H1 (cell line): ENCODE data around the gene SLC24A4. TPM values are rescaled to one million over a fixed set of nuclear protein-coding genes. Genes with fewer than 3 reads are reported as not detected.

Experiments used
- CTCF ChIA-PET: fragments of 300-600 bp; sonication (Branson Sonifier 250); formaldehyde crosslinking; loops from one replicate; lab custom pipeline; 2021; ENCODE audit not compliant: partially characterized antibody; lab: Charles Lee
- POLR2A ChIA-PET: fragments of 300-600 bp; sonication (Branson Sonifier 250); formaldehyde crosslinking; loops from one replicate; lab custom pipeline; 2021; ENCODE audit warnings: inconsistent platforms; ENCODE audit not compliant: partially characterized antibody; lab: Charles Lee
- DNase-seq, 2 experiments: peaks; one replicate each; pipeline versions ENCODE4 v3.0.0 to v3.0.0-alpha.2; 2010 to 2022; ENCODE audit warnings: low spot score in 2 of 2, low read depth in 1 of 2, mixed read lengths in 1 of 2
- FAIRE-seq: peaks from 2 replicates; lab custom pipeline; 2011; peaks lifted over from hg19 to GRCh38; lab: Jason Lieb, UNC
- H2AFZ ChIP-seq: 2 replicates; pipeline ENCODE4 v1.8.1; 2012; ENCODE audit warnings: low read length, inconsistent platforms
- H2AK5ac ChIP-seq: 2 replicates; pipeline ENCODE4 v1.6.1; 2013; ENCODE audit warnings: low read depth, low read length
- H2BK120ac ChIP-seq: replicated peaks from 2 replicates; pipeline ENCODE3; 2013; ENCODE audit warnings: low read depth, low read length, inconsistent platforms
- H2BK12ac ChIP-seq: 2 replicates; pipeline ENCODE4 v1.6.1; 2013; ENCODE audit warnings: low read depth, low read length
- H2BK15ac ChIP-seq: 2 replicates; pipeline ENCODE4 v1.6.1; 2013; ENCODE audit warnings: low read length
- H2BK20ac ChIP-seq: 2 replicates; pipeline ENCODE4 v1.6.1; 2013; ENCODE audit warnings: low read length
- H2BK5ac ChIP-seq: 2 replicates; pipeline ENCODE4 v1.6.1; 2013; ENCODE audit warnings: low read depth, low read length
- H3K14ac ChIP-seq: 2 replicates; pipeline ENCODE4 v1.6.1; 2013; ENCODE audit warnings: inconsistent platforms; ENCODE audit not compliant: insufficient read length
- H3K18ac ChIP-seq: 2 replicates; pipeline ENCODE4 v1.6.1; 2013; ENCODE audit warnings: low read length; ENCODE audit errors: extremely low read depth
- H3K23ac ChIP-seq: 2 replicates; pipeline ENCODE4 v1.6.1; 2013; ENCODE audit warnings: inconsistent platforms; ENCODE audit not compliant: insufficient read length
- H3K23me2 ChIP-seq: 2 replicates; pipeline ENCODE4 v1.6.1; 2013; ENCODE audit warnings: low read depth, low read length
- H3K27ac ChIP-seq: 2 replicates; pipeline ENCODE4 v1.6.1; 2011; ENCODE audit warnings: low read depth, low read length, inconsistent platforms
- H3K27me3 ChIP-seq, 4 experiments: replicated peaks in 1 of 4; 1 replicate in 1 of 4; 2 replicates in 3 of 4; pipeline versions ENCODE4 v1.6.1 to v1.8.1; 2011 to 2013; ENCODE audit warnings: low read length in 3 of 4, mild to moderate bottlenecking in 3 of 4, inconsistent platforms in 2 of 4, mixed read lengths in 2 of 4, moderate library complexity in 1 of 4; ENCODE audit not compliant: control insufficient read depth in 3 of 4, insufficient read depth in 3 of 4; ENCODE audit errors: extremely low read depth in 1 of 4
- H3K36me3 ChIP-seq, 4 experiments: 2 replicates each; pipeline versions ENCODE4 v1.6.1 to v1.8.1; 2011 to 2013; ENCODE audit warnings: mild to moderate bottlenecking in 4 of 4, low read length in 3 of 4, moderate library complexity in 2 of 4, control low read depth in 1 of 4, inconsistent platforms in 1 of 4; ENCODE audit not compliant: insufficient read depth in 4 of 4, control insufficient read depth in 2 of 4
- H3K4ac ChIP-seq: replicated peaks from 2 replicates; pipeline ENCODE3; 2013; ENCODE audit warnings: low read length, low read depth, mixed read lengths, inconsistent platforms; ENCODE audit not compliant: insufficient read length
- H3K4me1 ChIP-seq, 4 experiments: replicated peaks in 1 of 4; 1 replicate in 1 of 4; 2 replicates in 3 of 4; pipeline versions ENCODE4 v1.6.1 to v1.8.1; 2011 to 2013; ENCODE audit warnings: low read length in 3 of 4, inconsistent platforms in 2 of 4, mixed read lengths in 1 of 4; ENCODE audit not compliant: insufficient read depth in 4 of 4, control insufficient read depth in 3 of 4
- H3K4me2 ChIP-seq, 2 experiments: 2 replicates each; pipeline versions ENCODE4 v1.6.1 to v1.8.1; 2011 to 2013; ENCODE audit warnings: low read depth in 2 of 2, low read length in 2 of 2, control low read depth in 1 of 2, inconsistent platforms in 1 of 2, mild to moderate bottlenecking in 1 of 2; ENCODE audit not compliant: insufficient read depth in 1 of 2
- H3K4me3 ChIP-seq, 4 experiments: fragments of 200-600, 300-600 bp in 1 of 4; sonication (generic), shearing (Covaris generic), sonication (Bioruptor Twin) in 1 of 4; 2 replicates each; pipeline versions ENCODE4 v1.5.1 to v1.8.1; 2011 to 2016; ENCODE audit warnings: low read length in 4 of 4, low read depth in 3 of 4, control low read depth in 2 of 4, inconsistent platforms in 2 of 4, mild to moderate bottlenecking in 2 of 4, mixed read lengths in 1 of 4, moderate library complexity in 1 of 4; ENCODE audit not compliant: insufficient read depth in 2 of 4; ENCODE audit errors: extremely low read depth in 1 of 4
- H3K56ac ChIP-seq: replicated peaks from 2 replicates; pipeline ENCODE3; 2013; ENCODE audit warnings: low read depth, mild to moderate bottlenecking, mixed read lengths, low read length, inconsistent platforms; ENCODE audit not compliant: insufficient read length
- H3K79me1 ChIP-seq: 2 replicates; pipeline ENCODE4 v1.6.1; 2013; ENCODE audit warnings: low read depth, low read length, control low read depth
- H3K79me2 ChIP-seq, 2 experiments: 2 replicates each; pipeline versions ENCODE4 v1.6.1 to v1.8.1; 2012 to 2013; ENCODE audit warnings: low read length in 2 of 2, mild to moderate bottlenecking in 2 of 2, inconsistent platforms in 1 of 2; ENCODE audit not compliant: insufficient read depth in 2 of 2, control insufficient read depth in 1 of 2
- H3K9ac ChIP-seq, 4 experiments: replicated peaks in 1 of 4; 1 replicate in 1 of 4; 2 replicates in 3 of 4; pipeline versions ENCODE4 v1.6.1 to v1.8.1; 2011 to 2013; ENCODE audit warnings: low read depth in 3 of 4, low read length in 3 of 4, control low read depth in 2 of 4, mild to moderate bottlenecking in 2 of 4, moderate library complexity in 2 of 4, inconsistent platforms in 1 of 4; ENCODE audit errors: extremely low read depth in 1 of 4
- H3K9me3 ChIP-seq, 2 experiments: 2 replicates each; pipeline versions ENCODE4 v1.6.1 to v1.8.1; 2012 to 2013; ENCODE audit warnings: mild to moderate bottlenecking in 2 of 2, moderate library complexity in 2 of 2, control low read depth in 1 of 2, inconsistent platforms in 1 of 2, low read depth in 1 of 2, low read length in 1 of 2, mixed read lengths in 1 of 2; ENCODE audit not compliant: insufficient read depth in 2 of 2
- H4K20me1 ChIP-seq, 2 experiments: replicated peaks in 1 of 2; 2 replicates each; pipeline versions ENCODE3 to v1.8.1; 2011 to 2013; ENCODE audit warnings: inconsistent platforms in 2 of 2, low read length in 2 of 2, mild to moderate bottlenecking in 1 of 2; ENCODE audit not compliant: insufficient read depth in 2 of 2, control insufficient read depth in 1 of 2
- H4K5ac ChIP-seq: 2 replicates; pipeline ENCODE4 v1.6.1; 2013; ENCODE audit warnings: low read length, low read depth, mixed read lengths, inconsistent platforms; ENCODE audit not compliant: insufficient read length
- H4K8ac ChIP-seq: 2 replicates; pipeline ENCODE4 v1.8.0; 2013; ENCODE audit warnings: mild to moderate bottlenecking, moderate library complexity, low read length, inconsistent platforms; ENCODE audit not compliant: insufficient read depth; ENCODE audit errors: extremely low read depth
- H4K91ac ChIP-seq: replicated peaks from 2 replicates; pipeline ENCODE3; 2013; ENCODE audit warnings: low read length, mixed read lengths, inconsistent platforms; ENCODE audit not compliant: insufficient read length
- CBX8 ChIP-seq: fragments of 300-800, 300-1000 bp; sonication (generic); IDR thresholded peaks from 2 replicates; pipeline ENCODE4 v1.7.1; 2016; ENCODE audit warnings: low read depth, low read length, borderline replicate concordance
- EZH2 ChIP-seq: fragments of 200-600 bp; sonication (generic); IDR thresholded peaks from 2 replicates; pipeline ENCODE4 v1.7.1; 2012; ENCODE audit warnings: low read depth, mild to moderate bottlenecking, moderate library complexity, low read length, inconsistent platforms; ENCODE audit not compliant: severe bottlenecking
- HDAC2 ChIP-seq, 2 experiments: fragments of 300-600 bp in 1 of 2; sonication (generic) in 1 of 2; IDR thresholded peaks; 2 replicates each; pipeline ENCODE4 v1.6.1; 2011 to 2012; ENCODE audit warnings: low read depth in 2 of 2, low read length in 2 of 2, mild to moderate bottlenecking in 2 of 2, moderate library complexity in 2 of 2, borderline replicate concordance in 1 of 2, inconsistent platforms in 1 of 2
- POLR2A ChIP-seq, 2 experiments: IDR thresholded peaks; 1 replicate in 1 of 2; 2 replicates in 1 of 2; pipeline ENCODE4 v1.6.1; 2011; ENCODE audit warnings: low read depth in 2 of 2, low read length in 2 of 2, mild to moderate bottlenecking in 2 of 2; ENCODE audit errors: control extremely low read depth in 1 of 2
- SIX5 ChIP-seq: IDR thresholded peaks from 2 replicates; pipeline ENCODE4 v1.6.1; 2011; ENCODE audit warnings: mild to moderate bottlenecking, low read depth, low read length
- WGBS, 2 experiments: shearing (Covaris generic) in 1 of 2; methylation state at CpG; one replicate each; pipeline versions ENCODE4 v1.1.6 to v1.1.7; 2013 to 2015; ENCODE audit warnings: low lambda C conversion rate in 2 of 2, mixed read lengths in 2 of 2, inconsistent platforms in 1 of 2, low coverage in 1 of 2, missing lambda C conversion rate in 1 of 2; ENCODE audit not compliant: insufficient replicate concordance in 2 of 2, insufficient coverage in 1 of 2, insufficient read length in 1 of 2; ENCODE audit errors: extremely low coverage in 1 of 2, missing lambda C conversion rate in 1 of 2; 5-methylcytosine and 5-hydroxymethylcytosine counted together
- polyA plus RNA-seq, 7 experiments: library from polyadenylated mRNA; depleted of rRNA in 3 of 7; stranded (reverse) in 5 of 7; unstranded in 2 of 7; fragments of >200 nt in 5 of 7; fragments of 200-250 nt in 2 of 7; gene quantifications; 1 replicate in 5 of 7; 2 replicates in 1 of 7; 4 replicates in 1 of 7; pipeline versions ENCODE4 v1.2.1 to v1.2.3, GENCODE V29; 2011 to 2013; ENCODE audit warnings: missing spikeins in 2 of 7, mixed read lengths in 2 of 7
- total RNA-seq: library from RNA; stranded (reverse); fragmentation: NEBNext Ultra II Directional; extraction: Animal tissue kit (Norgen Biotek cat#: 25700); gene quantifications from 2 replicates; pipeline ENCODE4 v1.2.1, GENCODE V29; 2021
- TF ChIP-seq, protein P1 (sequence below), 3 experiments: IDR thresholded peaks; 1 replicate in 2 of 3; 2 replicates in 1 of 3; pipeline versions ENCODE4 v1.5.1 to v1.6.1; 2011; ENCODE audit warnings: low read length in 3 of 3, mild to moderate bottlenecking in 3 of 3, inconsistent platforms in 2 of 3, low read depth in 1 of 3, moderate library complexity in 1 of 3; ENCODE audit not compliant: insufficient read depth in 1 of 3; ENCODE audit errors: control extremely low read depth in 1 of 3
- TF ChIP-seq, protein P2 (sequence below): IDR thresholded peaks from 2 replicates; pipeline ENCODE4 v1.6.1; 2012; ENCODE audit warnings: low read length, inconsistent platforms
- TF ChIP-seq, protein P3 (sequence below): IDR thresholded peaks from 2 replicates; pipeline ENCODE4 v1.6.1; 2011; ENCODE audit warnings: low read length, improper control_type of control experiment

SLC24A4 gene
- total and polyA plus RNA-seq, 2 of the 8 experiments (the other 6 are each of a cell fraction or from before 2014, with no cell fraction given) = 0.27 to 0.89 TPM

DNA sequence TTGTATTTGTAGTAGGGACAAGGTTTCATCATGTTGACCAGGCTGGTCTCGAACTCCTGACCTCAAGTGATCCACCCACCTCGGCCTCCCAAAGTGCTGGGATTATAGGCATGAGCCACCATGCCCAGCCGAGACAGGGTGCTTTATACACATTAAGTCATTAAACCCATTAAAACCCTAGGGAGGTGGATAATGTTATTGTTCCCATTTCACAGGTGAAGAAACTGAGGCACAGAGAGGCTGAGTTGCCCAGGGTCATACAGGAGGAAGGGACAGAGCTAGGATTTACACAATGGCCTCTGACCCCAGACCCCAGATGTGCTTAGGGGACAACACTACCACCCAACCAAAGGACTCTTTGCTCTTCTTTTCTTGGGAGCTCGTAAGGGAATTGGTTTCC lies 139.6 kb downstream of the SLC24A4 start:
- no peaks in the 10 kb centered on the region for H3K9me3 ChIP-seq
- no peak overlapping the region for H2BK5ac ChIP-seq
- H3K4me3 ChIP-seq = no peak overlapping the region
- H3K79me2 ChIP-seq = no peaks in the 10 kb centered on the region
- no peak overlapping the region for H3K9ac ChIP-seq
- H3K18ac ChIP-seq = no peak overlapping the region
- no peak overlapping the region for H2BK120ac ChIP-seq
- no peak for TF ChIP-seq EZH2
- TF ChIP-seq POLR2A (IDR thresholded peaks at IDR 0.05; ENCODE audit: control extremely low read depth in 1 of 2, low read depth in 2 of 2, low read length in 2 of 2) = no peak
- TF ChIP-seq CBX8 = no peak
- TF ChIP-seq, protein P1, sequence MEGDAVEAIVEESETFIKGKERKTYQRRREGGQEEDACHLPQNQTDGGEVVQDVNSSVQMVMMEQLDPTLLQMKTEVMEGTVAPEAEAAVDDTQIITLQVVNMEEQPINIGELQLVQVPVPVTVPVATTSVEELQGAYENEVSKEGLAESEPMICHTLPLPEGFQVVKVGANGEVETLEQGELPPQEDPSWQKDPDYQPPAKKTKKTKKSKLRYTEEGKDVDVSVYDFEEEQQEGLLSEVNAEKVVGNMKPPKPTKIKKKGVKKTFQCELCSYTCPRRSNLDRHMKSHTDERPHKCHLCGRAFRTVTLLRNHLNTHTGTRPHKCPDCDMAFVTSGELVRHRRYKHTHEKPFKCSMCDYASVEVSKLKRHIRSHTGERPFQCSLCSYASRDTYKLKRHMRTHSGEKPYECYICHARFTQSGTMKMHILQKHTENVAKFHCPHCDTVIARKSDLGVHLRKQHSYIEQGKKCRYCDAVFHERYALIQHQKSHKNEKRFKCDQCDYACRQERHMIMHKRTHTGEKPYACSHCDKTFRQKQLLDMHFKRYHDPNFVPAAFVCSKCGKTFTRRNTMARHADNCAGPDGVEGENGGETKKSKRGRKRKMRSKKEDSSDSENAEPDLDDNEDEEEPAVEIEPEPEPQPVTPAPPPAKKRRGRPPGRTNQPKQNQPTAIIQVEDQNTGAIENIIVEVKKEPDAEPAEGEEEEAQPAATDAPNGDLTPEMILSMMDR (IDR thresholded peaks at IDR 0.05; ENCODE audit: control extremely low read depth in 1 of 3, insufficient read depth in 1 of 3, low read depth in 1 of 3, low read length in 3 of 3) = no peak
- TF ChIP-seq, protein P2, sequence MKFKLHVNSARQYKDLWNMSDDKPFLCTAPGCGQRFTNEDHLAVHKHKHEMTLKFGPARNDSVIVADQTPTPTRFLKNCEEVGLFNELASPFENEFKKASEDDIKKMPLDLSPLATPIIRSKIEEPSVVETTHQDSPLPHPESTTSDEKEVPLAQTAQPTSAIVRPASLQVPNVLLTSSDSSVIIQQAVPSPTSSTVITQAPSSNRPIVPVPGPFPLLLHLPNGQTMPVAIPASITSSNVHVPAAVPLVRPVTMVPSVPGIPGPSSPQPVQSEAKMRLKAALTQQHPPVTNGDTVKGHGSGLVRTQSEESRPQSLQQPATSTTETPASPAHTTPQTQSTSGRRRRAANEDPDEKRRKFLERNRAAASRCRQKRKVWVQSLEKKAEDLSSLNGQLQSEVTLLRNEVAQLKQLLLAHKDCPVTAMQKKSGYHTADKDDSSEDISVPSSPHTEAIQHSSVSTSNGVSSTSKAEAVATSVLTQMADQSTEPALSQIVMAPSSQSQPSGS = no peak
- TF ChIP-seq, protein P3, sequence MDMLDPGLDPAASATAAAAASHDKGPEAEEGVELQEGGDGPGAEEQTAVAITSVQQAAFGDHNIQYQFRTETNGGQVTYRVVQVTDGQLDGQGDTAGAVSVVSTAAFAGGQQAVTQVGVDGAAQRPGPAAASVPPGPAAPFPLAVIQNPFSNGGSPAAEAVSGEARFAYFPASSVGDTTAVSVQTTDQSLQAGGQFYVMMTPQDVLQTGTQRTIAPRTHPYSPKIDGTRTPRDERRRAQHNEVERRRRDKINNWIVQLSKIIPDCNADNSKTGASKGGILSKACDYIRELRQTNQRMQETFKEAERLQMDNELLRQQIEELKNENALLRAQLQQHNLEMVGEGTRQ = no peak
- no peak for TF ChIP-seq HDAC2 (IDR thresholded peaks at IDR 0.05; ENCODE audit: borderline replicate concordance in 1 of 2, low read depth in 2 of 2, low read length in 2 of 2)
- TF ChIP-seq SIX5 = no peak
- TF ChIP-seq, all 59 proteins: peak for 0
- no peaks in the 10 kb centered on the region for H3K23me2 ChIP-seq
- H3K23ac ChIP-seq = no peak overlapping the region
- no peak overlapping the region for H4K8ac ChIP-seq
- no peak for FAIRE-seq
- no peak overlapping the region for H2BK12ac ChIP-seq
- H3K4me1 ChIP-seq = peaks cover 0 to 1% (median 0%) of the 10 kb centered on the region in 4 experiments; a peak in 3 of 7 replicates
- WGBS, 2 experiments = 87% methylated on average over 4 of the region's 4 CpGs; no CpG with 5 or more reads in 1 of the 2 experiments
- no peak overlapping the region for H4K5ac ChIP-seq
- H3K4ac ChIP-seq = no peak overlapping the region
- H3K36me3 ChIP-seq = no peaks in the 10 kb centered on the region
- no peak for DNase-seq
- no peak overlapping the region for H2BK20ac ChIP-seq
- ChIA-PET CTCF (interaction anchor here (0.7 to 5.0 kb wide), 3 partner anchors 9 to 148 kb away, joined by 3 to 21 read pairs (median 3); no protein-coding TSS in a partner anchor), POLR2A (no interaction called here)
- no peak overlapping the region for H4K91ac ChIP-seq
- H3K79me1 ChIP-seq = no peaks in the 10 kb centered on the region
- H2AFZ ChIP-seq = no peak overlapping the region
- no peak overlapping the region for H3K4me2 ChIP-seq
- no peak overlapping the region for H2BK15ac ChIP-seq
- H3K56ac ChIP-seq = no peak overlapping the region
- H3K27me3 ChIP-seq = no peaks in the 10 kb centered on the region
- no peak overlapping the region for H2AK5ac ChIP-seq
- no peak overlapping the region for H3K14ac ChIP-seq
- H4K20me1 ChIP-seq = no peaks in the 10 kb centered on the region
- H3K27ac ChIP-seq = no peak overlapping the region
